ENCODE results near the gene EEF1AKMT2.

The EEF1AKMT2 gene

GRCh38 chr10:124717911-124718741, 73.6 kb downstream of the EEF1AKMT2 start:
- peak; percentile 76 to 82 for DNase-seq

GRCh38 chr10:124717041-124717757, 74.5 kb downstream of the EEF1AKMT2 start:
- DNase-seq = no peak

GRCh38 chr10:124716369-124716768, 75.3 kb downstream of the EEF1AKMT2 start:
- DNase-seq = no peak

GRCh38 chr10:124715439-124715838, 76.2 kb downstream of the EEF1AKMT2 start:
- DNase-seq = no peak

- no peak for DNase-seq
Measured at GRCh38 chr10:124713679-124714255, 77.9 kb downstream of the EEF1AKMT2 start.

GRCh38 chr10:124712704-124713407, 78.8 kb downstream of the EEF1AKMT2 start:
- DNase-seq = no peak

GRCh38 chr10:124711145-124711544, 80.5 kb downstream of the EEF1AKMT2 start:
- DNase-seq = no peak

GRCh38 chr10:124710266-124710881, 81.3 kb downstream of the EEF1AKMT2 start:
- no peak for DNase-seq

- no peak for DNase-seq
Measured at GRCh38 chr10:124709861-124710260, 81.8 kb downstream of the EEF1AKMT2 start.

GRCh38 chr10:124708922-124709520, 82.7 kb downstream of the EEF1AKMT2 start:
- no peak for DNase-seq

GRCh38 chr10:124708246-124708779, 83.4 kb downstream of the EEF1AKMT2 start:
- DNase-seq = no peak
